Fibroblast of lung (primary cell): Measurements from ENCODE around the gene PDCD4. TPM values are rescaled to one million over a fixed set of nuclear protein-coding genes. Genes with fewer than 3 reads are reported as not detected.
A peak's percentile ranks its signal among the peaks of the same experiment; 100 is the strongest.

Experiments used
- DNase-seq, 2 donors: peaks; one replicate each; pipeline versions ENCODE4 v3.0.0 to v3.0.0-alpha.2; 2010; ENCODE audit warnings: low read depth in 2 of 2
- H2AFZ ChIP-seq: 2 replicates; pipeline ENCODE4 v1.5.1; 2012; ENCODE audit warnings: low read length, control low read depth, inconsistent platforms
- H3K27ac ChIP-seq: 2 replicates; pipeline ENCODE4 v1.5.1; 2011; ENCODE audit warnings: low read length, control low read depth; ENCODE audit not compliant: insufficient read depth
- H3K27me3 ChIP-seq: 2 replicates; pipeline ENCODE4 v1.5.1; 2011; ENCODE audit warnings: mild to moderate bottlenecking, low read length; ENCODE audit not compliant: control insufficient read depth, insufficient read depth
- H3K36me3 ChIP-seq: 2 replicates; pipeline ENCODE4 v1.5.1; 2011; ENCODE audit warnings: low read length; ENCODE audit not compliant: control insufficient read depth, insufficient read depth
- H3K4me1 ChIP-seq: 2 replicates; pipeline ENCODE4 v1.5.1; 2011; ENCODE audit warnings: low read length; ENCODE audit not compliant: control insufficient read depth, insufficient read depth; ENCODE audit errors: extremely low read depth
- H3K4me2 ChIP-seq: 2 replicates; pipeline ENCODE4 v1.5.1; 2011; ENCODE audit warnings: low read length, control low read depth; ENCODE audit not compliant: insufficient read depth; ENCODE audit errors: extremely low read depth
- H3K4me3 ChIP-seq, 4 experiments: fragments of 200-600 bp in 1 of 4; sonication (generic) in 1 of 4; replicated peaks in 1 of 4; 2 replicates each; pipeline ENCODE4 v1.5.1; 2011 to 2016; ENCODE audit warnings: low read length in 4 of 4, low read depth in 3 of 4, mild to moderate bottlenecking in 3 of 4, control low read depth in 2 of 4, inconsistent platforms in 1 of 4, mixed read lengths in 1 of 4; ENCODE audit not compliant: insufficient read depth in 1 of 4; ENCODE audit errors: control extremely low read depth in 1 of 4
- H3K79me2 ChIP-seq: 2 replicates; pipeline ENCODE4 v1.5.1; 2012; ENCODE audit warnings: mild to moderate bottlenecking, low read length, inconsistent platforms; ENCODE audit not compliant: control insufficient read depth, insufficient read depth
- H3K9ac ChIP-seq: 2 replicates; pipeline ENCODE4 v1.5.1; 2011; ENCODE audit warnings: mild to moderate bottlenecking, low read length, control low read depth; ENCODE audit not compliant: insufficient read depth
- H3K9me3 ChIP-seq: 2 replicates; pipeline ENCODE4 v1.5.1; 2012; ENCODE audit warnings: low read depth, low read length; ENCODE audit not compliant: control insufficient read depth, insufficient read depth
- H4K20me1 ChIP-seq: 2 replicates; pipeline ENCODE4 v1.5.1; 2011; ENCODE audit warnings: low read length; ENCODE audit not compliant: control insufficient read depth, insufficient read depth; ENCODE audit errors: extremely low read depth
- EZH2 ChIP-seq: IDR thresholded peaks from 2 replicates; pipeline ENCODE4 v1.5.1; 2012; ENCODE audit warnings: low read length, control low read depth, mild to moderate bottlenecking; ENCODE audit errors: missing control alignments
- polyA plus RNA-seq, 2 donors: library from polyadenylated mRNA; depleted of rRNA in 1 of 2; stranded (reverse) in 1 of 2; unstranded in 1 of 2; fragments of >200 nt; gene quantifications; 2 replicates each; pipeline ENCODE4 v1.2.1, GENCODE V29; 2011 to 2012; ENCODE audit warnings: missing spikeins in 1 of 2
- total RNA-seq: library from RNA; depleted of rRNA; stranded (reverse); fragments of >200 nt; gene quantifications from 2 replicates; pipeline ENCODE4 v1.2.1, GENCODE V29; 2014
- TF ChIP-seq, protein P1 (sequence below), 2 donors: IDR thresholded peaks in 1 of 2; conservative IDR thresholded peaks in 1 of 2; 1 replicate in 1 of 2; 2 replicates in 1 of 2; pipeline ENCODE4 v1.5.1; 2011 to 2012; ENCODE audit warnings: low read length in 2 of 2, control low read depth in 1 of 2, inconsistent platforms in 1 of 2, low read depth in 1 of 2, mild to moderate bottlenecking in 1 of 2

PDCD4 gene
- total and polyA plus RNA-seq, 2 donors (not counting 1 experiment from before 2014, with no cell fraction given): 54.6 to 83.7 TPM

DNA sequence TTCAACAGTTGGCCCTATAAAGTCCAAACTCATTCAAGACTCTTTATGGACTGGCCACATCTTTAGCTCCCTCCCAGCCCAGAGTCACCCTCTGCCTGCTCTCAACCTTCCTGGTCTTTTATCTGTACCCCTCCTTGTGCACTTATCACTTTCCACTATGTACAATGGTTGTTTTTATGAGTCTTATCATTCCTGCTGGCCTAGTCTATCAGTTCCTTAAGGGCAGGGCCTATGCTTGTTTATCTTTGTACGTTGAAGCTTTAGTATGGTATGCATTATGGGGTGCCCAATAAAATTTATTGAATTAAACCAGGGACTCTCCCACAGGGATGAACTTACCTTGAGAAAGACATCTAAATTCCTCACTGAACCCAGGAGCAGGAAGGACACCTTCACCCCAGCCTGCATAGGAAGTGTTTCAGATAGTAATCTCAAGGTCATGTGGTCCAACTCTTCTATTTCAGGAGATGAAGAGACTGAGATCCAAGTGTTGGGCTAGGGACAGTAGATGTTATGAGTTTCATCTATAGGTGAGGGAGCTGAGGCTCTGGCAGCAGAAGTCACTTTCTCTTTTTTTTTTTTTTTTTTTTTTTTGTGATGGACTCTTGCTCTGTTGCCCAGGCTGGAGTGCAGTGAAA, 13.3 kb upstream of the PDCD4 start:
- H3K27me3 ChIP-seq: no peaks in the 10 kb centered on the region
- H2AFZ ChIP-seq: no peak overlapping the region
- DNase-seq: no peak
- TF ChIP-seq EZH2: no peak
- TF ChIP-seq, protein P1, sequence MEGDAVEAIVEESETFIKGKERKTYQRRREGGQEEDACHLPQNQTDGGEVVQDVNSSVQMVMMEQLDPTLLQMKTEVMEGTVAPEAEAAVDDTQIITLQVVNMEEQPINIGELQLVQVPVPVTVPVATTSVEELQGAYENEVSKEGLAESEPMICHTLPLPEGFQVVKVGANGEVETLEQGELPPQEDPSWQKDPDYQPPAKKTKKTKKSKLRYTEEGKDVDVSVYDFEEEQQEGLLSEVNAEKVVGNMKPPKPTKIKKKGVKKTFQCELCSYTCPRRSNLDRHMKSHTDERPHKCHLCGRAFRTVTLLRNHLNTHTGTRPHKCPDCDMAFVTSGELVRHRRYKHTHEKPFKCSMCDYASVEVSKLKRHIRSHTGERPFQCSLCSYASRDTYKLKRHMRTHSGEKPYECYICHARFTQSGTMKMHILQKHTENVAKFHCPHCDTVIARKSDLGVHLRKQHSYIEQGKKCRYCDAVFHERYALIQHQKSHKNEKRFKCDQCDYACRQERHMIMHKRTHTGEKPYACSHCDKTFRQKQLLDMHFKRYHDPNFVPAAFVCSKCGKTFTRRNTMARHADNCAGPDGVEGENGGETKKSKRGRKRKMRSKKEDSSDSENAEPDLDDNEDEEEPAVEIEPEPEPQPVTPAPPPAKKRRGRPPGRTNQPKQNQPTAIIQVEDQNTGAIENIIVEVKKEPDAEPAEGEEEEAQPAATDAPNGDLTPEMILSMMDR (conservative IDR thresholded peaks at IDR 0.05 in 1 of 2, IDR thresholded peaks at IDR 0.05 in 1 of 2; ENCODE audit: low read depth in 1 of 2, low read length in 2 of 2): no peak
- H3K4me3 ChIP-seq: no peak overlapping the region
- H3K36me3 ChIP-seq: no peaks in the 10 kb centered on the region
- H3K9ac ChIP-seq: no peak overlapping the region
- H3K4me1 ChIP-seq: peaks cover 8% of the 10 kb centered on the region
- H3K27ac ChIP-seq: no peak overlapping the region
- H4K20me1 ChIP-seq: no peaks in the 10 kb centered on the region
- no peak overlapping the region for H3K4me2 ChIP-seq
- no peaks in the 10 kb centered on the region for H3K79me2 ChIP-seq
- H3K9me3 ChIP-seq: no peaks in the 10 kb centered on the region

DNA sequence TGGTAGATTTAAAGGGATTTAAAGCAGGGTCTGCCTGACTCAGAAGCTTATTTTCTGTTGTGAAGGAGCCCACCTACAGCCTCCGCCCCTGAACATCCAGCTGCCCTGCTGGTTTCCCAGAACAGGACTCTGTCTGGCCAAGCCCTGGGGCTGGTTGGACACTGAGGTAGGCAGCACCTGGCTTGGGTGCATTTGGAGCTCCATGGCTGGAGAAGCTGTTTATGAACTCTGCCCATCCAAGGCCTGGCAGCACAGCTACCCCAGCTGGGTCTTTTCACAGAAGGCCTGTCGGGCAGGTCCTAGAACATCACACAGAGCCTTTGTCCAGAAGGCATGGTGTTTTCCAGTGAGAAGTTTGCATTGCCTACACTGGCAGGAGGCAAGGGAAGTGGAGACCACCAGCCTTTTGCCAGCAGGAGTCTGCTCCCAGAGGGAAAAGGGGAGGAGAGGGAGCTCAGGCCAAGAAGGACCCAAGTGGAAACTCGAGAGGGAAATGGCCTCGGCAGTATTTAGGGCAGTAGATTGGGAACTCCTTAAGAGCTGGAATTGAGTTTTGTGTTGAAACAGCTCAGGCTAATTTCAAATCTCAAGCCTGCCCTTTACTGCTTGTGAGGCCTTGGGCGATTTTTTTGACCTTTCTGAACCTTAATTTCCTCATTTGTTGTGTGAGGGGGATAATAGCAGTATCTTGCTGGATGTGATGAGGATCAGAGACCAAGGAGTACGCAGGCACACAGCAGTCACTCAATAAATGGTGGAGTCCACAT, 12.3 kb upstream of the PDCD4 start:
- Histone ChIP-seq H3K27ac (no peak overlapping the region), H2AFZ (peak overlapping the region; percentile 8), H3K4me2 (no peak overlapping the region), H3K9me3 (no peaks in the 10 kb centered on the region), H3K4me1 (peaks cover 8% of the 10 kb centered on the region), H3K79me2 (no peaks in the 10 kb centered on the region), H3K4me3 (no peak overlapping the region), H3K36me3 (no peaks in the 10 kb centered on the region), H3K9ac (no peak overlapping the region), H4K20me1 (no peaks in the 10 kb centered on the region), H3K27me3 (no peaks in the 10 kb centered on the region)
- no peak for DNase-seq
- no peak for TF ChIP-seq EZH2

DNA sequence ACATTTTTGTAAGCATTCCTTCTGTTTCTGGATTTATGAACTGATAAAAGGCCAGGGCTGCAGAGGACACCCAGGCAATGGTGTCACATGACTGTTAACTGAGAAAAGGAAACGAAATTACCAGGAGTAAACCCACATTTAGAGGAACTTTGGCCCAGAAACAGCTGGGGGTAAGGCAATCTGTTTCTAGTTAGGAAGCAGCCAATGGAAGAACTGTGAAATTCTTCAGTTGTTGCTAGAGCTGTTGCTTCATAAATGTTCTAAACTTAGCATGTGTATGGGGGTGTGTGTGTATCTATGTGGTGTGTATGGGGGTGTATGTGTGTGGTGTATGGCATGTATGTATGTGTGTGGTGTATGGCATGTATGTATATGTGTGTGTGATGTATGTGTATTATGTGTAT, 11.8 kb upstream of the PDCD4 start:
- Histone ChIP-seq H3K4me1 (peaks cover 8% of the 10 kb centered on the region), H3K9ac (no peak overlapping the region), H3K27ac (no peak overlapping the region), H3K27me3 (no peaks in the 10 kb centered on the region), H4K20me1 (no peaks in the 10 kb centered on the region), H3K36me3 (no peaks in the 10 kb centered on the region), H3K4me3 (no peak overlapping the region), H3K4me2 (no peak overlapping the region), H3K79me2 (no peaks in the 10 kb centered on the region), H3K9me3 (no peaks in the 10 kb centered on the region), H2AFZ (no peak overlapping the region)
- no peak for TF ChIP-seq EZH2
- TF ChIP-seq, protein P1 (conservative IDR thresholded peaks at IDR 0.05 in 1 of 2, IDR thresholded peaks at IDR 0.05 in 1 of 2; ENCODE audit: low read depth in 1 of 2, low read length in 2 of 2): no peak
- DNase-seq: peak; percentile 34 to 80
